Inflammatory macrophage treated with lipopolysaccharide for 4 hours (primary cell): ENCODE data around the gene AGAP1.
"Not testable (repeated sequence)": the region's sequence is repeated elsewhere in the genome, so short reads cannot be mapped to it uniquely, and the experiment has no call there.

Experiments
- DNase-seq: peaks from one replicate; pipeline ENCODE4 v3.0.0-alpha.2; 2020

The AGAP1 gene

GRCh38 chr2:236123716-236124115 is 629.9 kb downstream of the AGAP1 start:
- DNase-seq = no peak

DNA sequence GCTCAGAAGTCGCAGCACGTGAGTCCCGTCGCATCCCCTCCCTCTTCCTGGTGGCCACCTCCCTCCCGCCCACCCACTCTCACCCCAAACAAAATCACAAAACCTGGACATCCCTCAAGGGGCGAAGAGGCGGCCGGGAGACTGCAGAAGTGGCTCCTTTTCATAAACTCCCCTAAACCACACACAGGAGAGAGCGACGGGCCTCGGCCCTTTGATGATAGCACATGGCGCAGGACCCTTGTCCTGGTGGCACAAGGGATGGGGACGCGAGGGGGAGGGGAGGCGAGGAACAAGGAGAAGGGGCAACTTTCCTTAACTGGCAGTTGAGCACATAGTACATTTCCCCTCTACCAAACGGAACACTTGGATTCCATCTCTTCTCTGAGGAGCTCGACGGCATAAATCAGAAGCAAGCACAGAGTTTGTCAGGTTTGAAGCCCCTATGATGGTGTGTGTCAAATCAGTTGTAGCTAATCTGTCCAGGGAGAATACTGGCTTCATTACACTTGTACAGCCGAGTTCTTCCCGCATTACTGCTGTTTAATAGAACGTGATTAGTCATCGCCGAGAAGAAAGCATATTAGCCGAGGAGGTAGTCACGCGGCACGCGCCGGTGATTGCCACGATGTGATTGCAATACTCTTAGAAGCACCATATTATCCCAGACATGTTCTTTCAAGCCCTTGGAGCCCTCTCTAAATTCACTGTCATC is 630.5 kb downstream of the AGAP1 start:
- no peak for DNase-seq

GRCh38 chr2:236125541-236125940 is 631.7 kb downstream of the AGAP1 start:
- no peak for DNase-seq

- DNase-seq = no peak
These were observed 633.2 kb downstream of the AGAP1 start for GRCh38 chr2:236127010-236127409.

DNA sequence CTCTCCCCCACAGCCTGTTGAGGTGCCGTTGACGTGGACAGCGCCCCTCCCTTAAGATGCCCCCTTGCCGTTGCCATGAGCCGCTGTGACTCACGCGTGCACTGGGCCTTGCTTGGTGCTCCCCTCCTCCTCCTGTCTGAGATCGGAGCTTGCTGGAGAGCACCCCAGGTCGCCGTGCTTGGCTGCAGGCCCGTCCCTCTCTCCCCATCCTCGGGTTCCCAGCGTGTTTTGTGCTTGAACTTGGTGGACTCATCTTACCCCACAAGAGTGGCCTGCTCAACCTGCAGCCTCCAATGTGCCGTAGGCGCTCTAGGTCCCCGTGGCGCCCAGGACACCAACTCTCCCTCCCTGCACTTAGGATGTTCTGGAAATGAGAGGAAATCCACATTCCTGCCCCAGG is 634.5 kb downstream of the AGAP1 start:
- DNase-seq = no peak

GRCh38 chr2:236129935-236130334 is 636.1 kb downstream of the AGAP1 start:
- DNase-seq = no peak

DNA sequence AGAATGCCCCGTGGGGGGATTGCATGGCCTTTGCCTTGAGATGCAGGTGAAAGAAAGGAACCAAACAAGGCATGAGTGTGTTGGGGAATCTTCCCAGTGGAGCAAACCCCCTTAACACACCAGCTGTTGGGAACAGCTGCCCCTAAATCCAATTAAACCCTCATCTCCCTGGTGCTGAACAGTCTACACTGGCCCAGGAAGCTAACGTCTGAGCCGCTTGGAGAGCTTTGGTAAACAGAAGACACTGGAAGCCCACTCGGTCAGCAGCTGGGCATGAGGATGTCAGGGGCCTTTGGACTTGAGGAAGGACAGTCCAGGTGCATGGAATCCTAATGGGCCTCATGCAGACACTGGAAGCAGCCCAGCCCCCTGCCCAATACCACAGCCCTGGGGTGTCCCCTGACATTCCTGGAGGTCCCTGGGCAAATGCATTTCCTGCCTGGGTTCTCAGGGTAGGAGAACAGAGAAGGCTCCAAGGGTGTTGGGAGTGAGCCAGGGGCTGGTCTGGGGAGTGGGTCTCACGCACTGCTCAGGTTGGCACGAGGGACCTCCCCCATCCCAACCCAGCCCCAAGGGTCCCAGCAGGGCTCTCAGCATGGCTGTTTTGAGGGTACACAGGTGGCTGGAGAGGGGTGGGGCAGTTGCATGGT is 636.6 kb downstream of the AGAP1 start:
- no peak for DNase-seq

DNA sequence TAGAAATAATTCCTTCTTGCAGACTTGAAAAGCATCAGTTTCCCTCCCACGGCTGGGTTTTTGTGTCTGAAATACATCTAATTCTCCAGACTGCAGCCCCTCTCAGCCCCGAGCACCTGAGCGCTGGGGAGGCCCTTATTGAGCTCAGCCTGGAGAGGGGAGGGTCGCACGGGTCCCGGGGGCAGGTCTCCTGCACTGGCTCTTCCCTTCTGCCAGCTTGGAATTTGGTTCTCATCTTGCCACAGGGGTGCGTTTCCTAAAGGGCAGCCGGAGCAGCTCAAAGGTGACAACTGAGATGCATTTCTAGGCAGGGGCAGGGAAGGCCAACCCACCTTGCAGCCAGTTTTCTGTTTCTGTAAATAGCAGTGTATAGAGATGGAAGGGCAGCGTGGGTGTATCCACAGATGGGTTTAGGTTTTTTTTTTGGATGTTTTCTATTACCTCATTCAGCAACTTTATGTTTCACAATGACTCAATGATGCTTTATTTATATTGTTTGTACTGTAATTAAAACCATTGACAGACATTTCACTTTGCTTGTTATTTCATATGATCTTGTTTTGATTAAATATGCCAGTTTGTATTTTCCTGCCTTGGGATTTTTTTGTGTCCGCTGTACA is 637.3 kb downstream of the AGAP1 start:
- no peak for DNase-seq

GRCh38 chr2:236133410-236134012 is 639.7 kb downstream of the AGAP1 start:
- DNase-seq = no peak

- no peak for DNase-seq
These were observed 642.7 kb downstream of the AGAP1 start for GRCh38 chr2:236136538-236136937.

GRCh38 chr2:236137066-236137465 is 643.2 kb downstream of the AGAP1 start:
- no peak for DNase-seq

DNA sequence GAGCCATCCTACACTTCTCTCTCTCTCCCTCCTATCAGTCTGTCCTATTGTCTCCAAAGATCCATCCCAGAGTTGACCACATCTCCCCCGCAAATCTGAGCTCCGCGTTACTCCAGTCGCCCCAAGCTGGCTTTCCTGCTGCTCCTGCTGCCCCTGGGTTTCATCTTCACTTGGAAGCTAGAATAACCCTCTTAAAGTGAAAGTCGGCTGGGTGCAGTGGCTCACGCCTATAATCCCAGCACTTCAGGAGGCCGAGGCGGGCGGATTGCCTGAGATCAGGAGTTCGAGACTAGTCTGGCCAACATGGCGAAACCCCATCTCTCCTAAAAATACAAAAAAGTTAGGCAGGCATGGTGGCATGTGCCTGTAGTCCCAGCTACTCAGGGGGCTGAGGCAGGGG is 647.8 kb downstream of the AGAP1 start:
- not testable (repeated sequence) for DNase-seq

DNA sequence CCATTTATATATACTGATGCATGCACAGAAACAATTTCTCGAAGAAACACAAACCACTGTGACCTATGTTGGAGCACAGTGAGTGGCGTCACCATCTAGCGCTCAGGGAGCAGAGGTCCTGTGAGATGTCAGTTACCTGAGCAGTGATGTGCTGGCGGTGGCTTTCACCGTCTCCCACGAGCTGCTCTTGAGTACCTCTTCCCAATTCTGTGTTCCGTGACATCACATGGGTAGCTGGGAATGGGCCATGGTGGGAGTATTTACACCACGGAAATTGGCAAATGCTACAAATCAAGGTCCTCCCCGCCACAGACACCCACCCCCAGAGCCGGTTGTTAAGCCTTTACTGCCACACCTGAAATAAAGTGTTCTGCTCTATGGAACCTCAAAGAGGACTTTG is 650.0 kb downstream of the AGAP1 start:
- no peak for DNase-seq

DNA sequence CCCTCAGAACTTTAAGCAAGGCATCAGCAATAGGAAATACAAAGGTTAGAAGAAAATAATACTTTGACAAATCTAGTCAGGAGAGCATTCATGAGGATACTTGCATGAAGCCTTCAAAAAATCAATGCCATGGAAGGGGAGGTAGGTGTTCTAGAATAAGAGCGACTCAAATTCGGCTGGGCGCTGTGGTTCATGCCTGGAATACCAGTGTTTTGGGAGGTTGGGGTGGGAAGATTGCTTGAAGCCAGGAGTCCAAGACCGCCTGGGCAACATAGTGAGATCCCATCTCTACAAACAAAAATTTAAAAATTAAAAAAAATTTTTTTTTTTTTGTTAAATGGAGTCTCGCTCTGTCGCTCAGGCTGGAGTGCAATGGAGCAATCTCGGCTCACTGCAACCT is 652.6 kb downstream of the AGAP1 start:
- DNase-seq = no peak

DNA sequence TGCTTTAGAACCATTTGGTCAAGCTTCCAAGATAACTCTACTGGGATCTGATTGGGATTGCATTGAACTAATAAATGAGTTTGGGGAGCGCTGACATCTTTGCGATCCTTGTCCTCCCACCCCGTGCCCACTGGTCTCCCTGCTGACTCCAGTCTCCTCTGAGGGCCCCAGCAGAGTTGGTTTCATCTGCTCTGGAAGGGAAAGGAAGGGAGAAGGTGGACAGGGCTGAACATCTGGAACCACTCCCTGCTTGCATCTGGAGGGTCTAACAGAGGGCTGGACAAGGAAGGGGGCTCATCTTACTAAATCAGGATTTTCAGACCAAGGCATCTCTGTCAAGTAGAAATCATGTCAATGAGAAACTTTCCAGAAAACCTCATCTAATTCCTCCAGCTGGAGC is 661.6 kb downstream of the AGAP1 start:
- no peak for DNase-seq

GRCh38 chr2:236156095-236156859 is 662.4 kb downstream of the AGAP1 start:
- no peak for DNase-seq

DNA sequence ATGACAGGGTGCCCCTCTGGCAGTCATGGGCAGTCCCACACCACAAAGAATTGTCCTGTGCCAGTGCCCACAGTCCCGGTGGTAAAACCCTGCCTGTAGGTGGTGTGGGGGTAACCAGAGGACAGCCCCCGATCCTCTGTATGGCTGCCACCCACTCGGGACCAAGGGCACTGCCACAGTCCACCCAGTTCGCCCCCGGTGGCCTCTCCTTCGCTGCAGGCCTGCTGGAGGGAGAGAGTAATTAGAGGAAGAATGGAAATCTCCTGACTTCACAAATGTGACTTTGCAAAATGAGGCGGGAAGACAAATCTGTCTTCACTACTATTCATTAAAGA is 663.0 kb downstream of the AGAP1 start:
- DNase-seq = no peak

- DNase-seq = no peak
These were observed 663.5 kb downstream of the AGAP1 start for GRCh38 chr2:236157366-236157765.

- DNase-seq = no peak
These were observed 664.1 kb downstream of the AGAP1 start for GRCh38 chr2:236157815-236158498.

DNA sequence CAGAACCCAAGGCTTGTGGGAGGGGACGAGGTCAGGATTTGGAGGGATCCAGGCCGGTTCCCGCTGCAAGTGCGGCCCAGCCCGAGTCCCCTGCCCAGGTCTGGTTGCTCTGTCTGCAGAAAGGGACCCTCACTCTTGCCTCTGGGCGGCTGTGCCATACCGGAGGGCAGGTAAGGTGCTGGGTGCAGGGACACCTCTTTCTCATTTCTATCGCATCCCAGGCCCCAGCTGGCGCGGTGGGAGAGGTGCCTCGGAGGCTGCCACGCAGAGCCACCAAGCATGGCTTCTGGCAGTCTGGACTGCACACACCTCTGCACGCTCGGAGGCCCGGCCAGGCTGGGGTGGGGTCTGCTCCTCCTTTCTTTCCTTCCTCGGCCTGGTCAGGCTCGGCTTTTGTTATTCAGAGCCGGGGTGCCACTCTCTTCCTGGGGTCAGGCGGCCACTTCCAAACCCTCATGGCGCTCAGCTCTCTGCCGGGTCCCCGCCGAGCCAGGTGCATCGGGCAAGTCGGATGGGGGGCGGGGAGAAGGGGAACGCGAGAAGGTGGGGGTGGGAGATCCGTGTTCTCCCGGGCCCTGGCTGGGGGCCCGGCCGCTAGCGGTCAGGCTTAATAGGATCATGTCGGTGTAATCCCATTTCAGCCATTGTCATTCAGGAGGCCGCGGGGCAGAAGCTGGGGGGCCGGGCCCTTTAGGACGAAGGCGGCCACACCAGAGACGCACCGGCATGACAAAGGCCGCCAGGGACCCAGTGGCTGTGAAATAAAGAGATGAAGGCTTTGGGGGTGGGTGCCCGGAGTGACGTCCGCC is 665.3 kb downstream of the AGAP1 start:
- no peak for DNase-seq

DNA sequence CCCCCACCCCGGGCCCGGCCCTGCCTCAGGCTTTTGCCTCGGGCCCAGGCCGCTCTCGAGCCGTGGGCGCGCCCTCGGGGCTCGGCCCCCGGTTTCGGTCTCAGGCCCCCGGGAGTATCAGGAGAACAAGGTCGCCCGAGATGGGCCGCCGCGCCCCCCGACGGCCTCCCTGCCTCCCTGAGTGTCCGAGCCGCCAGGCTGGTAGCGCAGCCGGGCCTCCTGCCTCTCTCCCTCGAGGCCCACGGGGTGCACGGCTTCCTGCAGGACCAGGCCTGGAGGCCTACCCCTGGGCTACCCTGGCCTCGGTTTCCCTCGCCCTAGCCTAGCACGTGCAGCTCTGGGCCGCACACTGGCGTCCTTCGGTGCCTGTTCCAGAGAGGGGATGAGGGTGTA is 665.9 kb downstream of the AGAP1 start:
- DNase-seq = no peak
